ENCODE results near the gene RASGEF1C. TPM values are rescaled to one million over a fixed set of nuclear protein-coding genes. Genes with fewer than 3 reads are reported as not detected.

The RASGEF1C gene
- total and polyA plus RNA-seq, 4 donors = 0.09 to 0.10 TPM; not detected in 2

DNA sequence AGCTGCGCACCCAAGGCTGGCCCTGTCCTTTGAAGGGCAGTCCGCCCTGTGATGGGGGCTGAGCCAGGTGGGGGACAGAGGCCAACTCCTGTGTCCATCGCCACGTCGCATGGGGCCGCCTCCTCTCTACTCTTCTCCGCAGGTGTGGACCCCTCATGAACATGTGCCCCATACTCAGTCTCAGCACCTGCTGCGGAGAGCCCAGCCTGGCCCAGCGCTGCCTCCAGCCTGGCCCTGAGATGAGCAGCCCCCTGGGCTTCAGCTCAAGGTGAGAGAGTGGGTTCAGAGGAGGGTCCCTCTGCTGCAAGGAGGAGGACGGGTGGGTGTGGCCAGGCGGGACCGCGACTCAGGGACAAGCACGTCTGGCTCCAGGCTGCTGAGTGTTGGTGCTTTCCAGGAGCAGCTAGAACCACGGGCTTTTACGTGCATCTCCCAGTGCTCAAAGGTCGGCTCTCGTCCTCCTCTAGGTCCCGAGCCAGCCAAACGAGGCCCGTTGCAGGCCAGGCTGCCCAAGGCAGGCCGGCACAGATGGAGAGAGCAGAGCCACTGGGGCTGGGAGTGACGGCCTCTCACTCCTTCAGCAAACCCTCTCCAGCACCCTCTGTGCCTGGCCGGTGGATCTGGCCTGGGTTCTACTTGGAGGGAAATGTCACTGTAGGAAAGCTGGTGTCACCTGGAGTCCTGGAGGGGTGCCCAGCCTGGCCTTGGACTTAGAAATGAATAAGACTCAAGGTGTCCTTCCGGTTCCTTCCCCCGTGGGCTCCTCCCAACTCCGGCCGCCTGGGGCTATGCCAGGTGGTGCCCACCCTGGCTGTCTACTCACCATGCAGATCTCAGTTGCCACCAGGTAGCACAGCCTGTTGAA, 88.5 kb downstream of the RASGEF1C start:
- Histone ChIP-seq H3K36me3 (ENCODE audit: control insufficient read depth in 4 of 4, insufficient read depth in 3 of 4, low read depth in 1 of 4, low read length in 3 of 4) (no peaks in the 10 kb centered on the region), H3K27ac (ENCODE audit: low read depth in 1 of 2, low read length in 2 of 2) (no peak overlapping the region), H3K9ac (ENCODE audit: low read depth in 1 of 2, low read length in 2 of 2) (no peak overlapping the region), H3K4me1 (ENCODE audit: control insufficient read depth in 4 of 4, insufficient read depth in 4 of 4, low read length in 3 of 4) (no peaks in the 10 kb centered on the region), H3K9me3 (ENCODE audit: control insufficient read depth in 4 of 4, low read length in 3 of 4) (no peaks in the 10 kb centered on the region), H3K27me3 (ENCODE audit: control insufficient read depth in 4 of 4, insufficient read depth in 4 of 4, low read length in 3 of 4) (no peaks in the 10 kb centered on the region), H3K4me3 (ENCODE audit: low read depth in 1 of 3, low read length in 3 of 3) (no peak overlapping the region)
- no peak for TF ChIP-seq JUND (IDR thresholded peaks at IDR 0.05)
- DNase-seq (ENCODE audit: low spot score) = no peak
- WGBS = 85% methylated on average over 28 of the region's 28 CpGs

DNA sequence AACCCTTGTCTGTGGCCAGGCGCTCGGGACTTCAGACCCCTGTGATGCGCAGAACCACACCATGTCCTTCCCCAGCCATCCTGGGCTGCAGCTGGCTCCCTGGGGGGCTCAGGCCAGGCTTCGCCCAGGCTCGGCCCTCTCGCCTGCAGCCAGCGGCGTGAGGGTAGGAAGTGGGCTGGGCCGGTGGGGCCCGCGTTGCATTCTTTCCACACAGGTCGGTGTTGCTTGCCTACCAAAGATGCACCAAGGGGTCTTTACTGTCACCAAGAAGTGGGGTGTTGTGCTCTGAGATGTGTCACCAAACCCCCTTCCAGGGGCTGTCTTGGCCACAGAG, 89.1 kb downstream of the RASGEF1C start:
- TF ChIP-seq YY1 (IDR thresholded peaks at IDR 0.05) (no peak), RXRA (IDR thresholded peaks at IDR 0.05) (no peak), HNF4A (conservative IDR thresholded peaks at IDR 0.05) (no peak), FOXA2 (IDR thresholded peaks at IDR 0.05) (no peak), EGR1 (IDR thresholded peaks at IDR 0.05; ENCODE audit: low read depth in 2 of 2) (no peak), GABPA (IDR thresholded peaks at IDR 0.05 in 1 of 2, conservative IDR thresholded peaks at IDR 0.05 in 1 of 2) (no peak), NR2F2 (IDR thresholded peaks at IDR 0.05) (no peak), HNF4G (IDR thresholded peaks at IDR 0.05) (no peak), TAF1 (conservative IDR thresholded peaks at IDR 0.05) (no peak), JUND (IDR thresholded peaks at IDR 0.05) (no peak)
- TF ChIP-seq, protein P1, sequence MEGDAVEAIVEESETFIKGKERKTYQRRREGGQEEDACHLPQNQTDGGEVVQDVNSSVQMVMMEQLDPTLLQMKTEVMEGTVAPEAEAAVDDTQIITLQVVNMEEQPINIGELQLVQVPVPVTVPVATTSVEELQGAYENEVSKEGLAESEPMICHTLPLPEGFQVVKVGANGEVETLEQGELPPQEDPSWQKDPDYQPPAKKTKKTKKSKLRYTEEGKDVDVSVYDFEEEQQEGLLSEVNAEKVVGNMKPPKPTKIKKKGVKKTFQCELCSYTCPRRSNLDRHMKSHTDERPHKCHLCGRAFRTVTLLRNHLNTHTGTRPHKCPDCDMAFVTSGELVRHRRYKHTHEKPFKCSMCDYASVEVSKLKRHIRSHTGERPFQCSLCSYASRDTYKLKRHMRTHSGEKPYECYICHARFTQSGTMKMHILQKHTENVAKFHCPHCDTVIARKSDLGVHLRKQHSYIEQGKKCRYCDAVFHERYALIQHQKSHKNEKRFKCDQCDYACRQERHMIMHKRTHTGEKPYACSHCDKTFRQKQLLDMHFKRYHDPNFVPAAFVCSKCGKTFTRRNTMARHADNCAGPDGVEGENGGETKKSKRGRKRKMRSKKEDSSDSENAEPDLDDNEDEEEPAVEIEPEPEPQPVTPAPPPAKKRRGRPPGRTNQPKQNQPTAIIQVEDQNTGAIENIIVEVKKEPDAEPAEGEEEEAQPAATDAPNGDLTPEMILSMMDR (IDR thresholded peaks at IDR 0.05; ENCODE audit: low read depth, low read length, missing input control) = no peak
- TF ChIP-seq, protein P2, sequence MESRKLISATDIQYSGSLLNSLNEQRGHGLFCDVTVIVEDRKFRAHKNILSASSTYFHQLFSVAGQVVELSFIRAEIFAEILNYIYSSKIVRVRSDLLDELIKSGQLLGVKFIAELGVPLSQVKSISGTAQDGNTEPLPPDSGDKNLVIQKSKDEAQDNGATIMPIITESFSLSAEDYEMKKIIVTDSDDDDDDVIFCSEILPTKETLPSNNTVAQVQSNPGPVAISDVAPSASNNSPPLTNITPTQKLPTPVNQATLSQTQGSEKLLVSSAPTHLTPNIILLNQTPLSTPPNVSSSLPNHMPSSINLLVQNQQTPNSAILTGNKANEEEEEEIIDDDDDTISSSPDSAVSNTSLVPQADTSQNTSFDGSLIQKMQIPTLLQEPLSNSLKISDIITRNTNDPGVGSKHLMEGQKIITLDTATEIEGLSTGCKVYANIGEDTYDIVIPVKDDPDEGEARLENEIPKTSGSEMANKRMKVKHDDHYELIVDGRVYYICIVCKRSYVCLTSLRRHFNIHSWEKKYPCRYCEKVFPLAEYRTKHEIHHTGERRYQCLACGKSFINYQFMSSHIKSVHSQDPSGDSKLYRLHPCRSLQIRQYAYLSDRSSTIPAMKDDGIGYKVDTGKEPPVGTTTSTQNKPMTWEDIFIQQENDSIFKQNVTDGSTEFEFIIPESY (IDR thresholded peaks at IDR 0.05) = no peak
- TF ChIP-seq, protein P3, sequence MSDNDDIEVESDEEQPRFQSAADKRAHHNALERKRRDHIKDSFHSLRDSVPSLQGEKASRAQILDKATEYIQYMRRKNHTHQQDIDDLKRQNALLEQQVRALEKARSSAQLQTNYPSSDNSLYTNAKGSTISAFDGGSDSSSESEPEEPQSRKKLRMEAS (IDR thresholded peaks at IDR 0.05) = no peak
- TF ChIP-seq, protein P4, sequence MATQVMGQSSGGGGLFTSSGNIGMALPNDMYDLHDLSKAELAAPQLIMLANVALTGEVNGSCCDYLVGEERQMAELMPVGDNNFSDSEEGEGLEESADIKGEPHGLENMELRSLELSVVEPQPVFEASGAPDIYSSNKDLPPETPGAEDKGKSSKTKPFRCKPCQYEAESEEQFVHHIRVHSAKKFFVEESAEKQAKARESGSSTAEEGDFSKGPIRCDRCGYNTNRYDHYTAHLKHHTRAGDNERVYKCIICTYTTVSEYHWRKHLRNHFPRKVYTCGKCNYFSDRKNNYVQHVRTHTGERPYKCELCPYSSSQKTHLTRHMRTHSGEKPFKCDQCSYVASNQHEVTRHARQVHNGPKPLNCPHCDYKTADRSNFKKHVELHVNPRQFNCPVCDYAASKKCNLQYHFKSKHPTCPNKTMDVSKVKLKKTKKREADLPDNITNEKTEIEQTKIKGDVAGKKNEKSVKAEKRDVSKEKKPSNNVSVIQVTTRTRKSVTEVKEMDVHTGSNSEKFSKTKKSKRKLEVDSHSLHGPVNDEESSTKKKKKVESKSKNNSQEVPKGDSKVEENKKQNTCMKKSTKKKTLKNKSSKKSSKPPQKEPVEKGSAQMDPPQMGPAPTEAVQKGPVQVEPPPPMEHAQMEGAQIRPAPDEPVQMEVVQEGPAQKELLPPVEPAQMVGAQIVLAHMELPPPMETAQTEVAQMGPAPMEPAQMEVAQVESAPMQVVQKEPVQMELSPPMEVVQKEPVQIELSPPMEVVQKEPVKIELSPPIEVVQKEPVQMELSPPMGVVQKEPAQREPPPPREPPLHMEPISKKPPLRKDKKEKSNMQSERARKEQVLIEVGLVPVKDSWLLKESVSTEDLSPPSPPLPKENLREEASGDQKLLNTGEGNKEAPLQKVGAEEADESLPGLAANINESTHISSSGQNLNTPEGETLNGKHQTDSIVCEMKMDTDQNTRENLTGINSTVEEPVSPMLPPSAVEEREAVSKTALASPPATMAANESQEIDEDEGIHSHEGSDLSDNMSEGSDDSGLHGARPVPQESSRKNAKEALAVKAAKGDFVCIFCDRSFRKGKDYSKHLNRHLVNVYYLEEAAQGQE (IDR thresholded peaks at IDR 0.05) = no peak
- TF ChIP-seq, protein P5, sequence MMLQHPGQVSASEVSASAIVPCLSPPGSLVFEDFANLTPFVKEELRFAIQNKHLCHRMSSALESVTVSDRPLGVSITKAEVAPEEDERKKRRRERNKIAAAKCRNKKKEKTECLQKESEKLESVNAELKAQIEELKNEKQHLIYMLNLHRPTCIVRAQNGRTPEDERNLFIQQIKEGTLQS (IDR thresholded peaks at IDR 0.05) = no peak
- Histone ChIP-seq H3K27me3 (ENCODE audit: control insufficient read depth in 4 of 4, insufficient read depth in 4 of 4, low read length in 3 of 4) (no peaks in the 10 kb centered on the region), H3K4me1 (ENCODE audit: control insufficient read depth in 4 of 4, insufficient read depth in 4 of 4, low read length in 3 of 4) (no peaks in the 10 kb centered on the region), H3K36me3 (ENCODE audit: control insufficient read depth in 4 of 4, insufficient read depth in 3 of 4, low read depth in 1 of 4, low read length in 3 of 4) (no peaks in the 10 kb centered on the region), H3K9ac (ENCODE audit: low read depth in 1 of 2, low read length in 2 of 2) (no peak overlapping the region), H3K4me3 (ENCODE audit: low read depth in 1 of 3, low read length in 3 of 3) (no peak overlapping the region), H3K27ac (ENCODE audit: low read depth in 1 of 2, low read length in 2 of 2) (no peak overlapping the region), H3K9me3 (ENCODE audit: control insufficient read depth in 4 of 4, low read length in 3 of 4) (no peaks in the 10 kb centered on the region)
- 96% methylated on average over 12 of the region's 12 CpGs for WGBS
- no peak for DNase-seq (ENCODE audit: low spot score)

Measured in liver (tissue), 9 donors.